HCT116 (cell line): ENCODE data around the gene IFI27. TPM values are rescaled to one million over a fixed set of nuclear protein-coding genes. Genes with fewer than 3 reads are reported as not detected.

ENCODE experiments used
- ATAC-seq: fragments of 200-7000 bp; cut with Tn5 transposase; 2 replicates; pipeline ENCODE4 v1.9.1; 2020; ENCODE audit warnings: mild to moderate bottlenecking, moderate library complexity
- BruUV-seq: library from RNA; stranded (reverse); fragments of 400-500 nt; replicated peaks from 2 replicates; lab custom pipeline; 2021; lab: Mats Ljungman, UMichigan
- CTCF ChIA-PET: fragments of 300-600 bp; sonication (Branson Sonifier 250); formaldehyde crosslinking; loops from one replicate; lab custom pipeline; 2021; ENCODE audit warnings: antibody characterized with exemption; lab: Charles Lee
- POLR2A ChIA-PET: fragments of 300-600, 350-600 bp; sonication (Branson Sonifier 250); formaldehyde crosslinking; loops from one replicate; lab custom pipeline; 2021; ENCODE audit warnings: antibody characterized with exemption; lab: Charles Lee
- RAD21 ChIA-PET, 2 experiments: fragments of 300-600 bp; sonication (Branson Sonifier 250); formaldehyde crosslinking; loops; one replicate each; lab custom pipeline; 2023; ENCODE audit warnings: low total read pairs in 2 of 2; ENCODE audit not compliant: uncharacterized antibody in 2 of 2, unreplicated experiment in 2 of 2, low non-redundant PET in 1 of 2; lab: Charles Lee
- DNase-seq: peaks from one replicate; pipeline ENCODE4 v3.0.0-alpha.2; 2010; ENCODE audit warnings: low read depth, low spot score
- H2AFZ ChIP-seq: fragments of 200-600 bp; shearing (Covaris generic), sonication (generic); 2 replicates; pipeline ENCODE4 v1.6.1; 2017; ENCODE audit warnings: low read depth, mixed run types, mixed read lengths, antibody characterized with exemption, low read length; ENCODE audit not compliant: poor library complexity, severe bottlenecking
- H3K27ac ChIP-seq: 2 replicates; pipeline ENCODE4 v1.5.1; 2012; ENCODE audit warnings: low read depth, low read length
- H3K27me3 ChIP-seq: fragments of 200-600 bp; sonication (generic); 2 replicates; pipeline ENCODE4 v1.6.1; 2016; ENCODE audit warnings: mixed run types, low read length, mixed read lengths; ENCODE audit not compliant: insufficient read depth
- H3K36me3 ChIP-seq, 2 experiments: fragments of 200-500 bp in 1 of 2; fragments of 200-600 bp in 1 of 2; sonication (Bioruptor generic) in 1 of 2; sonication (generic) in 1 of 2; 2 replicates each; pipeline versions ENCODE4 v1.5.1 to v1.6.1; 2014 to 2016; ENCODE audit warnings: low read length in 2 of 2, inconsistent platforms in 1 of 2, mixed read lengths in 1 of 2, mixed run types in 1 of 2; ENCODE audit not compliant: insufficient read depth in 2 of 2, control insufficient read depth in 1 of 2
- H3K4me1 ChIP-seq, 2 experiments: fragments of 200-600 bp in 1 of 2; sonication (generic) in 1 of 2; 2 replicates each; pipeline versions ENCODE4 v1.5.1 to v1.6.1; 2012 to 2017; ENCODE audit warnings: low read length in 2 of 2, inconsistent platforms in 1 of 2, mild to moderate bottlenecking in 1 of 2, mixed read lengths in 1 of 2, mixed run types in 1 of 2, moderate library complexity in 1 of 2; ENCODE audit not compliant: insufficient read depth in 2 of 2, control insufficient read depth in 1 of 2
- H3K4me2 ChIP-seq: fragments of 200-600 bp; sonication (generic); 2 replicates; pipeline ENCODE4 v1.6.1; 2017; ENCODE audit warnings: mixed run types, low read length, mixed read lengths
- H3K4me3 ChIP-seq, 2 experiments: fragments of 200-600 bp in 1 of 2; sonication (generic) in 1 of 2; replicated peaks in 1 of 2; 2 replicates each; pipeline ENCODE4 v1.5.1; 2011 to 2016; ENCODE audit warnings: low read length in 2 of 2, control low read depth in 1 of 2, low read depth in 1 of 2, mild to moderate bottlenecking in 1 of 2, mixed read lengths in 1 of 2, mixed run types in 1 of 2
- H3K79me2 ChIP-seq: fragments of 200-600 bp; sonication (generic); 2 replicates; pipeline ENCODE4 v1.6.1; 2017; ENCODE audit warnings: mild to moderate bottlenecking, mixed run types, low read length, moderate library complexity, mixed read lengths; ENCODE audit not compliant: insufficient read depth
- H3K9ac ChIP-seq: fragments of 200-600 bp; sonication (generic); 2 replicates; pipeline ENCODE4 v1.6.1; 2016; ENCODE audit warnings: low read length, mixed read lengths
- H3K9me2 ChIP-seq: fragments of 200-600 bp; sonication (generic), shearing (Covaris generic); 2 replicates; pipeline ENCODE4 v1.6.1; 2017; ENCODE audit warnings: mixed run types, mild to moderate bottlenecking, moderate library complexity; ENCODE audit not compliant: insufficient read depth
- H3K9me3 ChIP-seq, 2 experiments: fragments of 200-500 bp in 1 of 2; fragments of 200-600 bp in 1 of 2; sonication (Bioruptor generic) in 1 of 2; sonication (generic) in 1 of 2; 2 replicates each; pipeline ENCODE4 v1.6.1; 2014 to 2017; ENCODE audit warnings: low read length in 2 of 2, mixed read lengths in 2 of 2, inconsistent platforms in 1 of 2, low read depth in 1 of 2, mild to moderate bottlenecking in 1 of 2, mixed run types in 1 of 2, moderate library complexity in 1 of 2; ENCODE audit not compliant: control insufficient read depth in 1 of 2, insufficient read depth in 1 of 2
- H4K20me1 ChIP-seq: fragments of 200-600 bp; sonication (generic), shearing (Covaris generic); 2 replicates; pipeline ENCODE4 v1.6.1; 2017; ENCODE audit warnings: mixed run types, mild to moderate bottlenecking, moderate library complexity; ENCODE audit not compliant: insufficient read depth
- CBX3 ChIP-seq: IDR thresholded peaks from 2 replicates; pipeline ENCODE4 v1.6.1; 2012; ENCODE audit warnings: low read depth
- EZH2phosphoT487 ChIP-seq: fragments of 200-600 bp; IDR thresholded peaks from 2 replicates; pipeline ENCODE4 v1.6.1; 2018; ENCODE audit warnings: antibody characterized with exemption, borderline replicate concordance
- POLR2A ChIP-seq: IDR thresholded peaks from 2 replicates; pipeline ENCODE4 v1.7.0; 2011; ENCODE audit warnings: borderline replicate concordance; ENCODE audit not compliant: insufficient read depth, insufficient read length; ENCODE audit errors: extremely low read depth
- REST ChIP-seq: IDR thresholded peaks from 2 replicates; pipeline ENCODE4 v1.6.1; 2012; ENCODE audit warnings: low read depth
- SIN3A ChIP-seq: IDR thresholded peaks from 2 replicates; pipeline ENCODE4 v1.6.1; 2012; ENCODE audit warnings: low read depth
- TCF7L2 ChIP-seq: IDR thresholded peaks from 2 replicates; pipeline ENCODE4 v1.7.0; 2011; ENCODE audit warnings: borderline replicate concordance, inconsistent platforms; ENCODE audit not compliant: insufficient read depth, insufficient read length; ENCODE audit errors: extremely low read depth
- YY1 ChIP-seq: IDR thresholded peaks from 2 replicates; pipeline ENCODE4 v1.6.1; 2011; ENCODE audit warnings: low read length, low read depth, moderate library complexity, mild to moderate bottlenecking; ENCODE audit not compliant: insufficient replicate concordance; ENCODE audit errors: extremely low read depth
- ZBTB33 ChIP-seq: IDR thresholded peaks from 2 replicates; pipeline ENCODE4 v1.6.1; 2011; ENCODE audit warnings: mild to moderate bottlenecking, low read length, moderate library complexity; ENCODE audit not compliant: insufficient replicate concordance; ENCODE audit errors: extremely low read depth
- ZFX ChIP-seq: fragments of 450-650 bp; IDR thresholded peaks from 2 replicates; pipeline ENCODE4 v1.6.1; 2017
- intact Hi-C: fragments of 100-400 bp; cut with micrococcal nuclease; formaldehyde crosslinking; loops from 2 replicates; pipeline ENCODE4 v1.10.0; 2022
- total RNA-seq: library from RNA; stranded (reverse); gene quantifications from one replicate; pipeline ENCODE4 v1.2.1, GENCODE V29; 2021; ENCODE audit not compliant: unreplicated experiment

Gene IFI27
- total RNA-seq, 1 experiment from 2014 or later: 3.8 TPM

GRCh38 chr14:94138251-94138650 is 27.7 kb downstream of the IFI27 start:
- Histone ChIP-seq H3K9me3 (no peaks in the 10 kb centered on the region), H3K4me3 (no peak overlapping the region), H4K20me1 (no peaks in the 10 kb centered on the region), H3K79me2 (no peaks in the 10 kb centered on the region), H3K27me3 (no peaks in the 10 kb centered on the region), H3K4me1 (peaks cover 0 to 3% of the 10 kb centered on the region in 2 experiments; a peak in 1 of 4 replicates), H3K27ac (no peak overlapping the region), H3K36me3 (no peaks in the 10 kb centered on the region), H3K9ac (no peak overlapping the region), H2AFZ (no peak overlapping the region), H3K9me2 (no peaks in the 10 kb centered on the region), H3K4me2 (no peak overlapping the region)
- no TSS peak for BruUV-seq
- RAD21 ChIA-PET: no interaction called here
- CTCF ChIA-PET: interaction anchor here (1.9 kb wide), 1 partner anchor 198 kb away, joined by 6 read pairs; no protein-coding TSS in a partner anchor
- TF ChIP-seq TCF7L2 (no peak), ZBTB33 (no peak), REST (no peak), POLR2A (no peak), EZH2phosphoT487 (no peak), CBX3 (no peak), SIN3A (no peak), ZFX (no peak), YY1 (no peak)
- ATAC-seq (no peak), DNase-seq (no peak)
- intact Hi-C loops: loop anchor here (10.0 kb wide), 2 partner anchors 397 to 547 kb away; no protein-coding TSS in a partner anchor
- POLR2A ChIA-PET: no interaction called here
